Stomach (tissue), 9 donors: ENCODE measurements around the gene HMG20A. TPM values are rescaled to one million over a fixed set of nuclear protein-coding genes. Genes with fewer than 3 reads are reported as not detected.
A peak's percentile ranks its signal among the peaks of the same experiment; 100 is the strongest.

Experiments
- DNase-seq, 2 donors: peaks; one replicate each; pipeline versions ENCODE4 v3.0.0 to v3.0.0-alpha.2; 2013 to 2019
- H3K27ac ChIP-seq, 5 donors: fragments of 200-600 bp in 4 of 5; sonication (generic) in 4 of 5; one replicate each; pipeline ENCODE4 v1.5.1; 2013 to 2019; ENCODE audit warnings: mild to moderate bottlenecking in 1 of 5, moderate library complexity in 1 of 5
- H3K27me3 ChIP-seq, 3 donors: fragments of 200-600 bp; sonication (generic); one replicate each; pipeline ENCODE4 v1.5.1; 2017 to 2019; ENCODE audit warnings: mixed run types in 1 of 3
- H3K36me3 ChIP-seq, 4 donors: fragments of 200-600 bp; sonication (generic); 1 replicate in 3 of 4; 2 replicates in 1 of 4; pipeline ENCODE4 v1.5.1; 2016 to 2019
- H3K4me1 ChIP-seq, 4 donors: fragments of 200-600 bp; sonication (generic); one replicate each; pipeline ENCODE4 v1.5.1; 2016 to 2019
- H3K4me3 ChIP-seq, 4 donors: fragments of 200-600 bp; sonication (generic) in 3 of 4; one replicate each; pipeline ENCODE4 v1.5.1; 2016 to 2019; ENCODE audit warnings: mild to moderate bottlenecking in 1 of 4
- H3K9me3 ChIP-seq, 4 donors: fragments of 200-600 bp; sonication (generic); one replicate each; pipeline ENCODE4 v1.5.1; 2016 to 2019
- CTCF ChIP-seq, 7 experiments: fragments of 450-650 bp in 4 of 7; fragments of 200-600 bp in 3 of 7; sonication (generic) in 3 of 7; IDR thresholded peaks; one replicate each; pipeline ENCODE4 v1.5.1; 2016 to 2019; ENCODE audit warnings: antibody characterized with exemption in 7 of 7, control low read depth in 2 of 7, mild to moderate bottlenecking in 1 of 7
- EP300 ChIP-seq: sonication (generic); formaldehyde crosslinking; IDR thresholded peaks from one replicate; pipeline ENCODE4 v1.6.1; 2017; ENCODE audit warnings: antibody characterized with exemption
- POLR2A ChIP-seq, 4 donors: fragments of 450-650 bp; IDR thresholded peaks; one replicate each; pipeline ENCODE4 v1.6.1; 2016; ENCODE audit warnings: antibody characterized with exemption in 4 of 4, control low read depth in 2 of 4, mild to moderate bottlenecking in 1 of 4, moderate library complexity in 1 of 4
- POLR2AphosphoS5 ChIP-seq, 3 donors: sonication (generic); formaldehyde crosslinking; IDR thresholded peaks; one replicate each; pipeline ENCODE4 v1.6.1; 2016; ENCODE audit warnings: antibody characterized with exemption in 3 of 3
- WGBS, 5 donors: extraction: QIAGEN DNeasy Blood & Tissue Kit in 3 of 5; methylation state at CpG; one replicate each; pipeline versions ENCODE4 v1.1.5 to v1.1.7; 2013 to 2018; 5-methylcytosine and 5-hydroxymethylcytosine counted together
- intact Hi-C: fragments of 100-400 bp; cut with DNase I; formaldehyde crosslinking; loops from one replicate; pipeline ENCODE4 v1.15.1; 2023; ENCODE audit warnings: low total_unique reads
- polyA plus RNA-seq, 3 donors: library from polyadenylated mRNA; stranded (reverse); fragments of 200-250 nt; gene quantifications; one replicate each; pipeline ENCODE4 v1.2.3, GENCODE V29; 2013
- total RNA-seq, 5 donors: library from RNA; depleted of rRNA; stranded (reverse); fragments of >200 nt; gene quantifications; one replicate each; pipeline versions ENCODE4 v1.1.0 to v1.2.3, GENCODE V29; 2014 to 2016
- donor health status: healthy with polysubstance abuse.
- donor health status: Bipolar disorder and iron deficiency.
- donor health status: healthy.

Gene HMG20A
- total and polyA plus RNA-seq, 8 donors: 8.1 to 51.8 (median 22.6) TPM

- Histone ChIP-seq H3K9me3 (no peaks in the 10 kb centered on the region), H3K4me3 (no peak overlapping the region), H3K4me1 (peaks cover 26 to 44% (median 36%) of the 10 kb centered on the region in 4 donors), H3K27ac (no peak overlapping the region), H3K27me3 (no peaks in the 10 kb centered on the region), H3K36me3 (no peaks in the 10 kb centered on the region)
- DNase-seq: no peak
- intact Hi-C loops: no loop called here
- TF ChIP-seq POLR2AphosphoS5 (IDR thresholded peaks at IDR 0.05) (no peak), POLR2A (IDR thresholded peaks at IDR 0.05) (no peak), CTCF (IDR thresholded peaks at IDR 0.05) (no peak), EP300 (no peak)
Observed at GRCh38 chr15:77503240-77503639, 82.6 kb downstream of the HMG20A start.

- no peak for TF ChIP-seq CTCF (IDR thresholded peaks at IDR 0.05)
- no peak for TF ChIP-seq POLR2AphosphoS5 (IDR thresholded peaks at IDR 0.05)
- no peak for TF ChIP-seq EP300
- no peak for TF ChIP-seq POLR2A (IDR thresholded peaks at IDR 0.05)
- 86 to 92% (median 87%) methylated on average over 6 of the region's 6 CpGs for WGBS, 5 donors
- intact Hi-C loops: no loop called here
- peaks cover 27 to 44% (median 37%) of the 10 kb centered on the region in 4 donors for H3K4me1 ChIP-seq
- no peak for DNase-seq
- no peaks in the 10 kb centered on the region for H3K9me3 ChIP-seq
- no peak overlapping the region for H3K27ac ChIP-seq
- no peaks in the 10 kb centered on the region for H3K36me3 ChIP-seq
- H3K27me3 ChIP-seq: no peaks in the 10 kb centered on the region
- no peak overlapping the region for H3K4me3 ChIP-seq
Observed at GRCh38 chr15:77503764-77504163, 83.1 kb downstream of the HMG20A start.

GRCh38 chr15:77504306-77504705, 83.6 kb downstream of the HMG20A start:
- TF ChIP-seq CTCF (IDR thresholded peaks at IDR 0.05) (no peak), POLR2AphosphoS5 (IDR thresholded peaks at IDR 0.05) (no peak), POLR2A (IDR thresholded peaks at IDR 0.05) (no peak), EP300 (no peak)
- intact Hi-C loops: no loop called here
- no peak overlapping the region for H3K4me3 ChIP-seq
- H3K36me3 ChIP-seq: no peaks in the 10 kb centered on the region
- H3K27ac ChIP-seq: no peak overlapping the region
- WGBS, 5 donors: 77 to 96% (median 85%) methylated on average over 8 of the region's 8 CpGs
- H3K9me3 ChIP-seq: no peaks in the 10 kb centered on the region
- H3K4me1 ChIP-seq: peaks cover 29 to 43% (median 39%) of the 10 kb centered on the region in 4 donors
- H3K27me3 ChIP-seq: no peaks in the 10 kb centered on the region
- DNase-seq: peak; percentile 33 to 68

GRCh38 chr15:77504871-77505270, 84.2 kb downstream of the HMG20A start:
- TF ChIP-seq EP300 (no peak), POLR2A (IDR thresholded peaks at IDR 0.05) (no peak), CTCF (IDR thresholded peaks at IDR 0.05) (no peak), POLR2AphosphoS5 (IDR thresholded peaks at IDR 0.05) (no peak)
- H3K4me1 ChIP-seq: peaks cover 29 to 41% (median 38%) of the 10 kb centered on the region in 4 donors
- 90 to 96% (median 91%) methylated on average over 6 of the region's 6 CpGs for WGBS, 5 donors
- no peaks in the 10 kb centered on the region for H3K9me3 ChIP-seq
- H3K4me3 ChIP-seq: no peak overlapping the region
- intact Hi-C loops: no loop called here
- no peak for DNase-seq
- no peaks in the 10 kb centered on the region for H3K36me3 ChIP-seq
- no peak overlapping the region for H3K27ac ChIP-seq
- H3K27me3 ChIP-seq: no peaks in the 10 kb centered on the region
